ES-I3 (cell line): ENCODE measurements around the gene AVPR1B.
A peak's percentile ranks its signal among the peaks of the same experiment; 100 is the strongest.

Experiments
- H3K36me3 ChIP-seq: 2 replicates; pipeline ENCODE4 v1.6.1; 2013; ENCODE audit warnings: mild to moderate bottlenecking, low read length, control low read depth, moderate library complexity; ENCODE audit not compliant: insufficient read depth
- H3K4me1 ChIP-seq: 2 replicates; pipeline ENCODE4 v1.6.1; 2013; ENCODE audit warnings: mild to moderate bottlenecking, control low read depth, low read length; ENCODE audit not compliant: insufficient read depth
- H3K9ac ChIP-seq: 2 replicates; pipeline ENCODE4 v1.6.1; 2013; ENCODE audit warnings: low read depth, mild to moderate bottlenecking, low read length, moderate library complexity
- H3K9me3 ChIP-seq: 2 replicates; pipeline ENCODE4 v1.6.1; 2013; ENCODE audit warnings: mild to moderate bottlenecking, low read length, moderate library complexity; ENCODE audit not compliant: control insufficient read depth, insufficient read depth

AVPR1B gene

DNA sequence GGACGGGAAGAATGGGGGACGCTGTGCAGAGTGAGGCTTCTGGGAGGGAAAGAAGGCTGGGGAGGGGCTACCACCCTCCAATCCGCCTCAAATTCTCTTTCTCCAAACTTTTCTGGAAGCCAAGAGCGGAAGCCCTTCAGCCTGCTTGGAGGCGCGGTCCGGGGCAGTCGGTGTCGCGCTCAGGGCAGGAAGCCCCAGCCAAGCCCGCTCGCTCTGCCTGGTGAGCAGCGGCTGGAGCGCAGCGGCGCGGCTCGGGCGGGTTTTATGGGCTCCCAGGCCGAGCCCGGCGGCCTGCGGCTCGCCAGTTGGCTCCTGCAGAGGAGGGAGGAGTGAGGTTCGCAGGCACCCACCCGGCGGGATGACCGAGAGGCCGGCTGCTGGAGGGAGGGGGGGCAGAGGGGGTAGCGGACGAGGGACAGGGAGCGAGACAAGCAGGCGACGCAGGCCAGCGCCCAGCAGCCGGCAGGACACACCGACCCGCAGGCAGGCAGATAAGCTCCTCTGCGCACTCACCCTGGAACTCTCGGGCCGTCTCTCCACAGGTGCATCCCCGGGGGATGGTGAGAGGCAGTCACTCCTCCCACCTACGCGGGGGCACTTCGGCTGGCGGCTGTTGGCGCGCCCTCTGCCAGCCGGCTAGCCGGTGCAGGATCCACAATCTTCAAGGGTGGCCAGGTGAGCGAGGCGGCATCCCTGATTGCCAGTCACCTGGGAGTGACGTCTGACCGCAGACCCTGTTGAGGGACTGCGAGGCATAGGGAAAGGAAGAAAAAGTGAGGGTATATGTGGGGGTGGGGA, at the start of gene AVPR1B:
Gene AVPR1B, minus strand, starts transcription at position 238 of the 798 bp plus-strand sequence. CDS start 498 bp downstream, outside the sequence.
- Histone ChIP-seq H3K36me3 (no peaks in the 10 kb centered on the region), H3K9ac (peak within 1 kb of the TSS; percentile 57)

GRCh38 chr1:206145771-206146290, 28.6 kb upstream of the AVPR1B start:
- Histone ChIP-seq H3K36me3 (no peaks in the 10 kb centered on the region), H3K4me1 (no peaks in the 10 kb centered on the region), H3K9me3 (no peaks in the 10 kb centered on the region), H3K9ac (no peak overlapping the region)

More for the DNA sequence above, at the start of gene AVPR1B:
- Histone ChIP-seq H3K9me3 (no peaks in the 10 kb centered on the region), H3K4me1 (no peaks in the 10 kb centered on the region)

DNA sequence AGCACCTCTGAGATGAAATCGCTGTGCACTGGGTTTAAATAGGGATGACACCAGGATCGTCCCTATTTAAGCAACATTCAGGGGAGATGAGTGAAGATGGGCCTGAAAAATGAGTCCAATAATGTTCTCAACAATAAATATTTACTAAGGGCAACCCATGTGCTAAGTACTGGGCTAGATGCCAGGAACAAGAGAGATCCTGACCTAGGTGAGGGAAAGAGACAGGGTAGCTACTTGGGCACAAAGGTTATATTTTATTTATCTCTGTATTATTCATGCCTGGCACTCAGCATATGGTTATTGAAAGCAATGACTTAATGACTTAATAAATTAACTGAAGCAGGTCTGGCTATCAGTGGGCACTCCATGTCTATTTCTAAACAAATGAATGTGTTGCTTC, 27.4 kb upstream of the AVPR1B start:
- Histone ChIP-seq H3K36me3 (no peaks in the 10 kb centered on the region), H3K9me3 (no peaks in the 10 kb centered on the region; the same call in 1 of the 2 replicates), H3K4me1 (no peaks in the 10 kb centered on the region), H3K9ac (no peak overlapping the region)

DNA sequence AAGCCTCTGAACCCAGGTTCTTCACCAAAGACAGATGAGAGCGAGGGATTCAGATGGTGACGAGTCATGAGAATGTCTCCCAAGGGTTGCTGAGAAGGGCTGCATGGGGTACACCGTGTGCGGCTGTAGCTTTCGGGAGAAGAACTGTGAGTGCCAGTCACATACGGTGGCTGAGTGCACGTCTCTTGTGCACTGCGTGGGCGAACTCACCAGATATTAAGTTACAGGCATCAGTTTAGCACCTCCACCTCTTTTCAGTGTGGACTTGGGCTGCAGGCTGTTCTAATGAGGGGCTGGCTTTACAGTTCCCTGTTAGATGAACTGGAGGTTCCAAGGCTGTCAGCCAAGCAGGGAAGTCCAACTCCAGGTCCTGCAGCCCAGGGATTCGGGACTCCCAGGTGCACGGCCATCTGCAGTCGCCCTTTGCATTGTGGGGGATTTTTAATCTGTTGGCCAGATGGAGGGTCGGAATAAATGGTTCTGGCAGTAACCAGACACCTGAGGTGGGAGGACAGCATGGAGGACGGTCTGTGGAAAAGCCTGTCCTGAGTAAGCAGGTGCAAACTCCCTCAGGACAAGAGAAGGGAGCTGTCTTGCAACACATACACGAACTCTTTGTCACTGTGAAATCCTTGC, 26.5 kb upstream of the AVPR1B start:
- Histone ChIP-seq H3K36me3 (no peaks in the 10 kb centered on the region), H3K9ac (no peak overlapping the region)

GRCh38 chr1:206142770-206143169, 25.6 kb upstream of the AVPR1B start:
- no peaks in the 10 kb centered on the region for H3K36me3 ChIP-seq
- H3K9ac ChIP-seq = no peak overlapping the region
- no peaks in the 10 kb centered on the region for H3K4me1 ChIP-seq
- H3K9me3 ChIP-seq = no peaks in the 10 kb centered on the region; the same call in 1 of the 2 replicates

More for the DNA sequence above, 26.5 kb upstream of the AVPR1B start:
- H3K4me1 ChIP-seq = no peaks in the 10 kb centered on the region
- no peaks in the 10 kb centered on the region; the same call in 1 of the 2 replicates for H3K9me3 ChIP-seq

DNA sequence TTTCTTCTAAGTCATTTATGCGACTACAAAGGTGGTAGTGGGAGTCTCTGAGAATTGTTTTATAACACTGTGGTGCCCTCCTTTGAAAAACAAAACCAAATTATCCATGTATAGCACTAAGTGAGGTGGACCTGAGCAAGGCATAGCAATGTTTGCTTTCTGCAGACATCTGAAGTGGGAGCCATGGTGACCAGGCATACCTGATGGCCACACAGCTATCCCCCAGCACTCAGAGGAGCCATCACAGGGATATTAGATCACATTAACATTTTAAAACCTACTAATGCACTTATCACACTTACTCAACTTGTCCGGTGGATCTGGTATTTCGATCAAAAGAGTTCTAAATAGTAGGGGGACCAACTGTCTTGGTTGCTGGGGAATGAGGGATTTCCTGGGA, 24.8 kb upstream of the AVPR1B start:
- H3K4me1 ChIP-seq = no peaks in the 10 kb centered on the region
- no peaks in the 10 kb centered on the region for H3K36me3 ChIP-seq
- no peak overlapping the region for H3K9ac ChIP-seq
- H3K9me3 ChIP-seq = no peaks in the 10 kb centered on the region; the same call in 1 of the 2 replicates

DNA sequence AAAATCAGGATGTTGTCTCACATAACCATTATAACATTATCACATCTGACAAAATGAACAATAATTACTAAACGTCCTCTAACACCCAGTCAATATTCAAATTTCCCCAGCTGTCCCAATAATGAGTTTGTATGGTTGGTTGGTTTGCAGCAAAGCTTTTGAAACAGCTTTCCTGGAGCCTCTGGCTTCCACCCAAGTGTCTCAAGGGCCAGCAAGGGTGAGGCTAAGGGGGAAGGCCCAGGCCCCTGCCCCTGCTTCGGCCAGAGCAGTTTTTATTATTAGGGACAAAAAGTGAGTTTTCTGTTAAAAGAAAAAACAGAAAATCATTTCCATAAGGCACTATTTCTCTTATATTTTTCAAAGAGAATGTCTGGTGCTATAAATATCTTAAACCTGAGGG, 19.1 kb upstream of the AVPR1B start:
- Histone ChIP-seq H3K4me1 (no peaks in the 10 kb centered on the region), H3K36me3 (no peaks in the 10 kb centered on the region), H3K9ac (no peak overlapping the region), H3K9me3 (no peaks in the 10 kb centered on the region; the same call in 1 of the 2 replicates)

DNA sequence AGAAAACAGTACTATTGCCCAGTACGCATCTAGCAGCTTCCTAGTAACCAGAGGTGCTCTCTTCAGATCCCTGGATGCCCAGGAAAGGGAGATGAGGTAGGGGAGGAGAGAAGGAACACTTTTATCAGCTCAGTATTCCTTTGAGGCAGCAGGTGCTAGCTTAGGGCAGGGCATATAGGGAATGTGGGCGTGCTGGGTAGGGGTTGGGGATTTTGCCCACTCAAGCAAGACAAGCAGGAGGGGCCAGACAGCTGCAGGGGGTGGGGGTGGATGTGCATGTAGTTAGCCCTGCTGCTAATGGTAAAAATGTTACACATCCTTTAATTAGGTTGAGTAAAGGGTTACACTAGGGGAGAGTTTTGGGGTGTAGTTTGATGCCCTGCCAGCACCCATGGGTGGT, 18.1 kb upstream of the AVPR1B start:
- Histone ChIP-seq H3K9ac (no peak overlapping the region), H3K4me1 (no peaks in the 10 kb centered on the region), H3K36me3 (no peaks in the 10 kb centered on the region), H3K9me3 (no peaks in the 10 kb centered on the region; the same call in 1 of the 2 replicates)

GRCh38 chr1:206133751-206134415, 16.7 kb upstream of the AVPR1B start:
- no peaks in the 10 kb centered on the region for H3K4me1 ChIP-seq
- H3K9ac ChIP-seq = no peak overlapping the region
- H3K36me3 ChIP-seq = no peaks in the 10 kb centered on the region
- no peaks in the 10 kb centered on the region for H3K9me3 ChIP-seq

GRCh38 chr1:206131037-206131436, 13.8 kb upstream of the AVPR1B start:
- no peaks in the 10 kb centered on the region for H3K4me1 ChIP-seq
- no peaks in the 10 kb centered on the region for H3K36me3 ChIP-seq
- no peaks in the 10 kb centered on the region for H3K9me3 ChIP-seq
- H3K9ac ChIP-seq = no peak overlapping the region

GRCh38 chr1:206128196-206128595, 11.0 kb upstream of the AVPR1B start:
- no peak overlapping the region for H3K9ac ChIP-seq
- no peaks in the 10 kb centered on the region for H3K36me3 ChIP-seq
- H3K9me3 ChIP-seq = no peaks in the 10 kb centered on the region
- H3K4me1 ChIP-seq = no peaks in the 10 kb centered on the region

DNA sequence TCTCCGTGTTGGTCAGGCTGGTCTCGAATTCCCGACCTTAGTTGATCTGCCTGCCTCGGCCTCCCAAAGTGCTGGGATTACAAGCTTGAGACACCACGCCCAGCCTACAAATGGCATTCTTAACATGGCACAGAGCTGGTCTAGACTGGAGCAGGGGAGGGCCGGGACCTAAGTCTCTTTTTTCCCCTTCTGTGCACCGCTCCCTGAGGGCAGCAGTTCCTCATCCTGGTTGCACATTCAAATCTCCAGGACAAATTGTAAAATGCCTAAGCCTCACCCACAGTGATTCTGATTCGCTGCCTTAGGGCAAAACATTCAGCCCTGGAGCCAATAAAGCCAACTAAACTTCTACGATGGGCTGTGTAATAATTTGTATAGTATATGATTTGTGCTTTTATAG, 10.1 kb upstream of the AVPR1B start:
- Histone ChIP-seq H3K4me1 (no peaks in the 10 kb centered on the region), H3K36me3 (no peaks in the 10 kb centered on the region), H3K9me3 (no peaks in the 10 kb centered on the region), H3K9ac (no peak overlapping the region)

GRCh38 chr1:206125346-206125745, 8.2 kb upstream of the AVPR1B start:
- Histone ChIP-seq H3K4me1 (no peaks in the 10 kb centered on the region), H3K9ac (no peak overlapping the region), H3K36me3 (no peaks in the 10 kb centered on the region), H3K9me3 (no peaks in the 10 kb centered on the region)

DNA sequence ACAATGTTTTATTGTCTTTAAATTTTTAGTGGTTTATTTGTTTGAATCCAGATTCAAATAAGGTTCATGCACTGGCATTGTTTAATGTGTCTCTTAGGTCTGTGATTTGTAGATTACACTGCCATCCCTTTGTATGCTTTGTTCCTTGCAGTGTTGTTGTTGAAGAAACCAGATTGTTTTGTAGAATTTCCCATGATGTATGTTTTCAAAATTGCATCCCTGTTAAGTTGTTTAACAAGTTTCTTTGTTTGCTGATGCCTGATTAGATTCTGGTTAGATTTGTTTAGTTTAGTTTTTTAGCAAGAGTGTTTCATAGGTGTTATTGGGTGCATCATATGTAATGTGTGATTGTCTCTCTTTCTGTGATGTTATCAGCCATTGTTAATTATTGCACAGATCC, 5.5 kb upstream of the AVPR1B start:
- no peaks in the 10 kb centered on the region for H3K36me3 ChIP-seq

More for the DNA sequence above, 5.5 kb upstream of the AVPR1B start:
- no peaks in the 10 kb centered on the region for H3K4me1 ChIP-seq
- H3K9me3 ChIP-seq = no peaks in the 10 kb centered on the region
- no peak overlapping the region for H3K9ac ChIP-seq
